Erythroblast (primary cell): Measurements from ENCODE around the gene SAFB.
"Not testable (repeated sequence)": the region's sequence is repeated elsewhere in the genome, so short reads cannot be mapped to it uniquely, and the experiment has no call there.

Source experiments
- DNase-seq, 2 experiments: peaks; one replicate each; lab custom pipeline; 2025; lab: John Stamatoyannopoulos, UW
- GATA1 ChIP-seq: IDR thresholded peaks from 2 replicates; pipeline ENCODE4 v1.6.1; 2011; ENCODE audit warnings: low read depth, mild to moderate bottlenecking, control low read depth, low read length, moderate library complexity
- POLR2A ChIP-seq: IDR thresholded peaks from 2 replicates; pipeline ENCODE4 v1.6.1; 2011; ENCODE audit warnings: mild to moderate bottlenecking, low read length

SAFB gene

DNA sequence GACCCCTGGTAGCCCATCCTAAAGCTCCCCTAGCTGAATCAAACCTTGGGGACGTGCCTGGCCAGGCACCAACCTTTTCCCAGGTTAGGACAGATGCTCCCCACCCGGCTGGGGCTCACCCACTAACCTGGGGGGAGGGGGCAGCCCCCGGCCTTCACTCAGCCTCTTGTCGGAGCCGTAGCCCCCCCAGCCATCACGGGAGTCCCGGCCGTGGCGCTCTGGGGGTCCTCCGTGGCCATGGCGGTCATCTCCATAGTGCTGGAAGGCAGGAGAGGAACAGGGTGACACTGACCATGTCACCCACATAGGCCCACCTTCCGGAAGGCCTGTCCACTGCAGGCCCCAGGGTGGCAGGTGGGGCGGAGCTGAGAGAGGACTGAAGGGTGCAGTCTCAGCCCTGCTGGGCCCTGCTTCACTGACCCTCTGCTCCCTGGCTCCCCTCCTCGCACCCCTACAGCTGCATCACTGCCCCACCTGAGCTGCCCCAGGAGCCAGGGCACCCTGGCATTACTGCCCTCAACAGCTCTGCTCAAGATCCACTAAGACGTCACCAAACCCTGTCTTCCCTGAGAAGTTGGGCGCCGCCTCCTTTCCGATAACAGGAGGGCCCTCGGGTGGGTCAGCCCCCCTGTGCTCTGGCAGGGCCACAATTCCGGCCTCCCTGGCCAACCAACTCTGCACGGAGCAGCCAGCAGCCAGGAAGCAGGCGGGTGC, 32.6 kb upstream of the SAFB start:
- TF ChIP-seq POLR2A: no peak
- no peak for TF ChIP-seq GATA1
- DNase-seq: no peak

- TF ChIP-seq POLR2A (no peak), GATA1 (no peak)
- DNase-seq: no peak
Measured at GRCh38 chr19:5590865-5591154, 32.1 kb upstream of the SAFB start.

DNA sequence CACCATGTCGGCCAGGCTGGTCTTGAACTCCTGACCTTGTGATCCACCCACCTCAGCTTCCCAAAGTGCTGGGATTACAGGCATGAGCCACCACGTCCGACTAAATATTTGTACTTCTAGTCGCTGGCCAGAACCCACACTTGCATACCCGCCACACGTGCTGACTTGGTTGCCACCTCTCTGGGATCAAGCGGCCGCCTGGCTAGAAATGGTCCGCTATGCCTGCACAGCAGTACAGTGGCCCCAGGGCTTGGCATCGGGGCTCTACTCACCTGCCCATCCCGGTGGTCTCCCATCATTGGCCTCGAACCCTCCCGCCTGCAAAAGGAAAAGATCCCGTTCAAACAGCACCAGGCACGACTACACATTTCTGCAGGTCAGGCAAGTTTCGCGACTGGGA, 31.4 kb upstream of the SAFB start:
- no peak for TF ChIP-seq GATA1
- no peak for TF ChIP-seq POLR2A
- no peak for DNase-seq

GRCh38 chr19:5592531-5593342, 30.1 kb upstream of the SAFB start:
- no peak for TF ChIP-seq POLR2A
- no peak for TF ChIP-seq GATA1
- DNase-seq: no peak

DNA sequence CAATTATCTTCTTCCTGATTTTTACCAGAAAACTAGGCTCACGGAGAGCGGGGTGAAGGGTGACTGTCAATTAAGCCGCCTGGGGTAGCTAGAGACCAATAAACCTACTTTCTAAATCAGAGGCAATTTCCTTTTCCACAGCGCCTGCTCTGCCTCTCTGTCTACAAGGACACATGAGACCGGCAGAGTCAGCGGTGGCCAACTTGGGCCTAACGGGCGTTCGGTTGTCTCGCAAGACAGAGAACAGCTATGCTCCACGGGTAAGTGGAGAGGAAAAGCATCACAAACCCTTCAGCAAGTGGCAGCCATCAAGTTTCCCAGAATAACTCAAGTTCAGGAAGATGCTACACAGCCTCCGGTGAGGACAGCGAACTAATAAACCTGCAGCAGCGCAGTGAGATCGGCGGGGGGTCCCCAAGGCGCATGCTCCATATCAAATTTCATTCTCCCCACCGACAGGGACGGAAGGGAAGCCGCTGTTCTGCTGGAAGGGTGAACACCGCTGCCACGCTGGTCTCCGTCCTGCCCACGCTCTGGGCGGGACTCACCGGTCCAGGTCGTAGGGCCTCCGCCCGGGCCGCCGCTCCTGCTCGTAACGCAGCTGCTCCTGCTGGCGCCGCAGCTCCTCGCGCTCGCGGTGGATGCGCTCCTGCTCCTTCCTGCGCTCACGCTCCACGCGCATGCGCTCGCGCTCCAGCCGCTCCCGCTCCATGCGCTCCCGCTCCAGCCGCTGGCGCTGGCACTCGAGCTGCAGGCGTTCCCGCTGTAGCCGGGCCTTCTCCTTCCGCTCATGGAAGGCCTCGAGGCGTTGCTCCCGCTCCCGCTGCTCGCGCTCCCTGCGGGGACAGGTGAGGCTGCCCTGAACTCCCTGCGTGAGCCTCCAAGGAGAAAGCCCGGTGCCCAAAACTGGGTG, 29.3 kb upstream of the SAFB start:
- no peak for DNase-seq
- TF ChIP-seq GATA1: no peak
- TF ChIP-seq POLR2A: no peak

DNA sequence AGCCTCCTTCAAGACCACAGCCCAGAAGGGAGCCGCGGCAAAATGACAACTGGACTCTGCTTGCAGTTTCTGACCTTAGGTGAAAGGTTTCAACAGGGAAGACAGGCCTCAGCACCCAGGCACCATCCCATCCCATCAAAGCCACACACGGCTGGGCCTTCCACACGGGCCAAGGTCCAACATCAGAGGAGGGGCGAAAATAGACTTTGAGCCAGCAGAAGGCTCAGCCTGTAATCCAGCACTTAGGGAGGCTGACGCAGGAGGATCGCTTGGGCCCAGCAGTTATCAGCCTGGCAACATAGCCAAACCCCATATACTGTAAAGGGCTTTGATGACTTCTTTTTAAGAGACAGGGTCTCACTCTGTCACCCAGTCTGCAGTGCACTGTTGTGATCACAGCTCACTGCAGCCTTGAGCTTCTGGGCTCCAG, 28.3 kb upstream of the SAFB start:
- TF ChIP-seq POLR2A: no peak
- TF ChIP-seq GATA1: no peak
- no peak for DNase-seq

GRCh38 chr19:5595129-5595528, 27.8 kb upstream of the SAFB start:
- no peak for DNase-seq

DNA sequence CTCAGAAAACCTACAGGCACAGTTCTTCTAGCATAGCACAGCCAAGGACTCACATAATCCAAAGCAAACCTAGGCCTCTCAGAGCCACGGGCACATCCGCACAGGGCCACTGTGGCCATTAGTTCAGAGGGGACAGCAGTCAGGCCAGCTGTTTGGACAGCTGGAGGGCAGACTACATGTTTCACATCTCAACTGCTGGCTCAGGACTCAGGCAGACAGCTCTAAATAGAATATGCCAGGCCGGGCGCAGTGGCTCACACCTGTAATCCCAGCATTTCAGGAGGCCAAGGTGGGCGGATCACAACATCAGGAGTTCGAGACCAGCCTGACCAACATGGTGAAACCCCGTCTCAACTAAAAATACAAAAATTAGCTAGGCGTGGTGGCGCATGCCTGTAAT, 27.1 kb upstream of the SAFB start:
- DNase-seq: no peak
- TF ChIP-seq GATA1 (no peak), POLR2A (no peak)

More at GRCh38 chr19:5595129-5595528, 27.8 kb upstream of the SAFB start:
- no peak for TF ChIP-seq POLR2A
- TF ChIP-seq GATA1: no peak

DNA sequence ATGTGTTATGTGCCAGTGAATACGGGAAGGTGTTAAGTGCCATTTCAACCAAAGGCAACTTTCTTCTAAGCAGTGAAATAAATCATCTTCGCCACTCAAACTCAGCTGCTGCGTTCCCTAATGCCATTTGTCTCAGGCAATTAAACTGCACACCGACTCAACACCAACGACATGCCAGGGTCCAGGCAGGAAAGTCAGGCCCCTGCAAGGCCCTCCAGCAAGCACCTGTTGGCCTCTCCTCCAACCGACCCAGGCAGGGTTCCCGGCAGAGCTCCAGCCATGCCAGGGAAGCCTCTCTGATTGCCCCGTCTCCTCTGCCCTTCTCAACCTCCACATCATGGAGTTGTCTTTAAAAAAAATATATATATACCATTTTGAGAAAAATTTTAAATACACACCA, 22.1 kb upstream of the SAFB start:
- no peak for TF ChIP-seq POLR2A
- TF ChIP-seq GATA1: no peak
- no peak for DNase-seq

DNA sequence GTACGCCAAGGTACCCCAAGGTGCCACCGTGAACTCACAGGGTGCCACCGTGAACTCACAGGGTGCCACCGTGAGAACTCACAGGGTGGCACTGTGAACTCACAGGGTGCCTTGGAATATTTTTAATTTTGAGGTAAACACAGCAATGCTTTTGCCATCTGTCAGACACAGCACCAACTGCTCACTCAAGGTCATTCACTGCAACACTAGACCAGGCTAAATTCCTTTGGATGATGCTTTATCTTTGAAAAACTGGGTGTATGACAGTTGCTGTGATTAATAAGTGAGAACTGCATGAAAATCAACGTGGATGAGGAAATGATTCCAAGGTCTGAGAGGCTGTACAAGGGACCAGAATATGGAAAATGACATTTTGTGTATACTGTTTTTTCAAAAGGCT, 19.3 kb upstream of the SAFB start:
- no peak for DNase-seq
- TF ChIP-seq POLR2A: no peak
- TF ChIP-seq GATA1: no peak

- no peak for DNase-seq
- TF ChIP-seq GATA1: no peak
- no peak for TF ChIP-seq POLR2A
Measured at GRCh38 chr19:5605362-5605761, 17.5 kb upstream of the SAFB start.

GRCh38 chr19:5607318-5608275, 15.3 kb upstream of the SAFB start:
- TF ChIP-seq GATA1 (no peak), POLR2A (no peak)
- DNase-seq: no peak

- no peak for DNase-seq
- TF ChIP-seq POLR2A (no peak), GATA1 (no peak)
Measured at GRCh38 chr19:5608291-5608690, 14.6 kb upstream of the SAFB start.

GRCh38 chr19:5608766-5609165, 14.1 kb upstream of the SAFB start:
- DNase-seq: not testable (repeated sequence)
